H1 (cell line): Measurements from ENCODE around the gene PRSS21. TPM values are rescaled to one million over a fixed set of nuclear protein-coding genes. Genes with fewer than 3 reads are reported as not detected.

Source experiments
- ASH2L ChIP-seq: fragments of 200-600, 300-600 bp; sonication (generic); IDR thresholded peaks from one replicate; pipeline ENCODE4 v1.7.1; 2017; ENCODE audit warnings: low read length
- EGR1 ChIP-seq: IDR thresholded peaks from 2 replicates; pipeline ENCODE4 v1.6.1; 2011; ENCODE audit warnings: low read depth, low read length, borderline replicate concordance
- EZH2 ChIP-seq: fragments of 200-600 bp; sonication (generic); IDR thresholded peaks from 2 replicates; pipeline ENCODE4 v1.7.1; 2012; ENCODE audit warnings: low read depth, mild to moderate bottlenecking, moderate library complexity, low read length, inconsistent platforms; ENCODE audit not compliant: severe bottlenecking
- polyA plus RNA-seq, 7 experiments: library from polyadenylated mRNA; depleted of rRNA in 3 of 7; stranded (reverse) in 5 of 7; unstranded in 2 of 7; fragments of >200 nt in 5 of 7; fragments of 200-250 nt in 2 of 7; gene quantifications; 1 replicate in 5 of 7; 2 replicates in 1 of 7; 4 replicates in 1 of 7; pipeline versions ENCODE4 v1.2.1 to v1.2.3, GENCODE V29; 2011 to 2013; ENCODE audit warnings: missing spikeins in 2 of 7, mixed read lengths in 2 of 7
- total RNA-seq: library from RNA; stranded (reverse); fragmentation: NEBNext Ultra II Directional; extraction: Animal tissue kit (Norgen Biotek cat#: 25700); gene quantifications from 2 replicates; pipeline ENCODE4 v1.2.1, GENCODE V29; 2021

Gene PRSS21
- total and polyA plus RNA-seq, 2 of the 8 experiments (the other 6 are each of a cell fraction or from before 2014, with no cell fraction given), result 0.76 to 1.0 TPM

DNA sequence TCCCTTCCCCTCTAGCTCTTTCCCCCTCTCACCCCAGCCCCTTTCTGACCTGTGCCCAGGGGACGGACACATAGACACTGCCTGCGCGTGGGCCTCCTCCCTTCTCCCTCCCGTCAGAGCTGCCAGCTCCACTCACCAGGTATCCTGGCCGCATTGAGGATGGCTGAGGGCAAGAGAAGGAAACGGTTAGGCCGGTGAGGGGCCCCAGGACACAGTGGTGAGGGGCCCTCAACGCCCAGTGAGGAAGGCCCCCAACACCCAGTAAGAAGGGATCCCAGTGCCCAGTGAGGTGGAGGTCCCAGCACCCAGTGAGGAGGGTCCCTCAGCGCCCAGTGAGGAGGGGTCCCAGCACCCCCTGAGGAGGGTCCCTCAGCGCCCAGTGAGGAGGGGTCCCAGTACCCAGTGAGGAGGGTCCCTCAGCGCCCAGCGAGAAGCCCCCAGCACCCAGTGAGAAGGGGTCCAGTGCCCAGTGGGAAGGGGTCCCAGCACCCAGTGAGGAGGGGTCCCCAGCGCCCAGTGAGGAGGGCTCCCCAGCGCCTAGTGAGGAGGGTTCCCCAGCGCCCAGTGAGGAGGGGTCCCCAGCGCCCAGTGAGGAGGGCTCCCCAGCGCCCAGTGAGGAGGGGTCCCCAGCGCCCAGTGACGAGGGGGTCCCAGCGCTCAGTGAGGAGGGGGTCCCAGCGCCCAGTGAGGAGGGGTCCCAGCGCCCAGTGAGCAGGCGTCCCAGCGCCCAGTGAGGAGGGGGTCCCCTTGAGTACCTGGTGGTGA is 39.8 kb downstream of the PRSS21 start (continued):
- no peak for TF ChIP-seq EZH2
- TF ChIP-seq EGR1, result no peak
- no peak for TF ChIP-seq ASH2L
